ENCODE measurements around the gene RIPOR3.
"Not testable (repeated sequence)": the region's sequence is repeated elsewhere in the genome, so short reads cannot be mapped to it uniquely, and the experiment has no call there.

RIPOR3 gene

GRCh38 chr20:50635676-50636600 lies 55.4 kb downstream of the RIPOR3 start:
- FAIRE-seq (no peak), DNase-seq (ENCODE audit: low spot score) (peak; percentile 70)

- FAIRE-seq (no peak), DNase-seq (ENCODE audit: low spot score) (no peak)
These were observed 56.3 kb downstream of the RIPOR3 start for GRCh38 chr20:50635014-50635557.

GRCh38 chr20:50634191-50634590 lies 57.2 kb downstream of the RIPOR3 start:
- DNase-seq (ENCODE audit: low spot score) (no peak), FAIRE-seq (no peak)

- DNase-seq (ENCODE audit: low spot score) (no peak), FAIRE-seq (no peak)
These were observed 58.0 kb downstream of the RIPOR3 start for GRCh38 chr20:50633361-50633760.

- DNase-seq (ENCODE audit: low spot score): no peak
- no peak for FAIRE-seq
These were observed 58.6 kb downstream of the RIPOR3 start for GRCh38 chr20:50632701-50633100.

- DNase-seq (ENCODE audit: low spot score) (no peak), FAIRE-seq (no peak)
These were observed 59.1 kb downstream of the RIPOR3 start for GRCh38 chr20:50632236-50632635.

GRCh38 chr20:50630578-50631263 lies 60.6 kb downstream of the RIPOR3 start:
- FAIRE-seq: no peak
- no peak for DNase-seq (ENCODE audit: low spot score)

GRCh38 chr20:50629670-50630045 lies 61.7 kb downstream of the RIPOR3 start:
- FAIRE-seq (no peak), DNase-seq (ENCODE audit: low spot score) (no peak)

- FAIRE-seq: no peak
These were observed 62.3 kb downstream of the RIPOR3 start for GRCh38 chr20:50628853-50629669.

GRCh38 chr20:50628332-50628731 lies 63.0 kb downstream of the RIPOR3 start:
- no peak for FAIRE-seq
- no peak for DNase-seq (ENCODE audit: low spot score)

More at GRCh38 chr20:50628853-50629669, 62.3 kb downstream of the RIPOR3 start:
- DNase-seq (ENCODE audit: low spot score): no peak

- FAIRE-seq (no peak), DNase-seq (ENCODE audit: low spot score) (no peak)
These were observed 63.6 kb downstream of the RIPOR3 start for GRCh38 chr20:50627747-50628146.

- peak; percentile 40 for DNase-seq (ENCODE audit: low spot score)
These were observed 65.2 kb downstream of the RIPOR3 start for GRCh38 chr20:50625986-50626677.

GRCh38 chr20:50624351-50625016 lies 66.9 kb downstream of the RIPOR3 start:
- no peak for FAIRE-seq
- no peak for DNase-seq (ENCODE audit: low spot score)

More at GRCh38 chr20:50625986-50626677, 65.2 kb downstream of the RIPOR3 start:
- FAIRE-seq: no peak

GRCh38 chr20:50621068-50621665 lies 70.2 kb downstream of the RIPOR3 start:
- no peak for FAIRE-seq

GRCh38 chr20:50620459-50620858 lies 70.9 kb downstream of the RIPOR3 start:
- not testable (repeated sequence) for DNase-seq (ENCODE audit: low spot score); FAIRE-seq

More at GRCh38 chr20:50621068-50621665, 70.2 kb downstream of the RIPOR3 start:
- DNase-seq (ENCODE audit: low spot score): no peak

- FAIRE-seq: no peak
These were observed 72.8 kb downstream of the RIPOR3 start for GRCh38 chr20:50618537-50618936.

GRCh38 chr20:50617022-50617421 lies 74.3 kb downstream of the RIPOR3 start:
- FAIRE-seq (no peak), DNase-seq (ENCODE audit: low spot score) (no peak)

More at GRCh38 chr20:50618537-50618936, 72.8 kb downstream of the RIPOR3 start:
- no peak for DNase-seq (ENCODE audit: low spot score)

GRCh38 chr20:50615407-50615806 lies 75.9 kb downstream of the RIPOR3 start:
- no peak for DNase-seq (ENCODE audit: low spot score)
- FAIRE-seq: no peak

- DNase-seq (ENCODE audit: low spot score) (no peak), FAIRE-seq (no peak)
These were observed 77.7 kb downstream of the RIPOR3 start for GRCh38 chr20:50613438-50614169.

All from RCC 7860 (cell line).